Muscle of arm (tissue), 14 donors: ENCODE measurements around the gene SLC12A8. TPM values are rescaled to one million over a fixed set of nuclear protein-coding genes. Genes with fewer than 3 reads are reported as not detected.
A peak's percentile ranks its signal among the peaks of the same experiment; 100 is the strongest.

ENCODE experiments used
- DNase-seq: peaks from one replicate; pipeline ENCODE4 v3.0.0-alpha.2; 2013
- long read RNA-seq, 11 donors: transcript quantifications; one replicate each; lab custom pipeline, GENCODE V29; 2026
- polyA plus RNA-seq, 12 donors: library from polyadenylated mRNA; unstranded; fragments of 120-200 nt; gene quantifications; one replicate each; pipeline ENCODE4 v1.2.1, GENCODE V29; 2013; ENCODE audit not compliant: insufficient read length in 12 of 12

Gene SLC12A8
- polyA plus RNA-seq: 1 to 10 TPM in 4 of 12 donors, under 1 TPM in 6, not detected in 2; 0.33 to 2.4 (median 0.74) TPM
- long read RNA-seq, donor 1, partial matches to known transcripts: 0 of 1 reads
- long read RNA-seq, donor 1, other reads (novel, unspliced or antisense): 0 of 1 reads
- long read RNA-seq, donor 2: 0 reads
- long read RNA-seq, donor 3: 0 reads
- long read RNA-seq, donor 4: 0 reads
- long read RNA-seq, donor 5: 0 reads
- long read RNA-seq, donor 6: 0 reads
- long read RNA-seq, donor 7: 0 reads
- long read RNA-seq, donor 8: 0 reads
- long read RNA-seq, donor 9: 0 reads
- long read RNA-seq, donor 10: 0 reads
- long read RNA-seq, donor 11: 0 reads

GRCh38 chr3:125212509-125213363 is at the start of gene SLC12A8:
SLC12A8 (minus strand) TSS chr3:125212748; CDS start chr3:125211349, 1,399 bp downstream.
- no peak for DNase-seq

GRCh38 chr3:125262161-125262560 is 49.6 kb upstream of the SLC12A8 start:
- DNase-seq: no peak

- DNase-seq: no peak
Observed at GRCh38 chr3:125261031-125261430, 48.5 kb upstream of the SLC12A8 start.

GRCh38 chr3:125260158-125260557 is 47.6 kb upstream of the SLC12A8 start:
- DNase-seq: no peak

GRCh38 chr3:125257536-125257935 is 45.0 kb upstream of the SLC12A8 start:
- no peak for DNase-seq

- DNase-seq: no peak
Observed at GRCh38 chr3:125256675-125257074, 44.1 kb upstream of the SLC12A8 start.

GRCh38 chr3:125250973-125251372 is 38.4 kb upstream of the SLC12A8 start:
- no peak for DNase-seq

- DNase-seq: no peak
Observed at GRCh38 chr3:125246237-125246636, 33.7 kb upstream of the SLC12A8 start.

GRCh38 chr3:125245521-125245920 is 33.0 kb upstream of the SLC12A8 start:
- DNase-seq: no peak

- no peak for DNase-seq
Observed at GRCh38 chr3:125240496-125240895, 27.9 kb upstream of the SLC12A8 start.

GRCh38 chr3:125239266-125239665 is 26.7 kb upstream of the SLC12A8 start:
- DNase-seq: no peak

- DNase-seq: no peak
Observed at GRCh38 chr3:125238759-125239158, 26.2 kb upstream of the SLC12A8 start.

GRCh38 chr3:125236331-125236903 is 23.9 kb upstream of the SLC12A8 start:
- no peak for DNase-seq

- no peak for DNase-seq
Observed at GRCh38 chr3:125234831-125235230, 22.3 kb upstream of the SLC12A8 start.

GRCh38 chr3:125232401-125232800 is 19.9 kb upstream of the SLC12A8 start:
- no peak for DNase-seq

GRCh38 chr3:125231895-125232294 is 19.3 kb upstream of the SLC12A8 start:
- DNase-seq: no peak

GRCh38 chr3:125229707-125230106 is 17.2 kb upstream of the SLC12A8 start:
- no peak for DNase-seq

GRCh38 chr3:125229168-125229567 is 16.6 kb upstream of the SLC12A8 start:
- no peak for DNase-seq

GRCh38 chr3:125221831-125222230 is 9.3 kb upstream of the SLC12A8 start:
- no peak for DNase-seq

- DNase-seq: peak; percentile 24
Observed at GRCh38 chr3:125220727-125221429, 8.3 kb upstream of the SLC12A8 start.

GRCh38 chr3:125220183-125220582 is 7.6 kb upstream of the SLC12A8 start:
- DNase-seq: no peak

GRCh38 chr3:125219261-125219701 is 6.7 kb upstream of the SLC12A8 start:
- DNase-seq: no peak
